Thyroid gland (tissue), 4 donors: ENCODE data around the gene CTRL.

Source experiments
- POLR2A ChIP-seq, 2 donors: fragments of 450-650 bp; IDR thresholded peaks; one replicate each; pipeline ENCODE4 v1.6.1; 2017; ENCODE audit warnings: antibody characterized with exemption in 2 of 2, mild to moderate bottlenecking in 2 of 2, moderate library complexity in 1 of 2
- TF ChIP-seq, protein P1 (sequence below), 6 experiments: fragments of 200-600 bp in 3 of 6; fragments of 450-650 bp in 3 of 6; sonication (generic) in 3 of 6; IDR thresholded peaks; one replicate each; pipeline ENCODE4 v1.5.1; 2016 to 2019; ENCODE audit warnings: antibody characterized with exemption in 6 of 6, mild to moderate bottlenecking in 2 of 6, inconsistent platforms in 1 of 6, moderate library complexity in 1 of 6

DNA sequence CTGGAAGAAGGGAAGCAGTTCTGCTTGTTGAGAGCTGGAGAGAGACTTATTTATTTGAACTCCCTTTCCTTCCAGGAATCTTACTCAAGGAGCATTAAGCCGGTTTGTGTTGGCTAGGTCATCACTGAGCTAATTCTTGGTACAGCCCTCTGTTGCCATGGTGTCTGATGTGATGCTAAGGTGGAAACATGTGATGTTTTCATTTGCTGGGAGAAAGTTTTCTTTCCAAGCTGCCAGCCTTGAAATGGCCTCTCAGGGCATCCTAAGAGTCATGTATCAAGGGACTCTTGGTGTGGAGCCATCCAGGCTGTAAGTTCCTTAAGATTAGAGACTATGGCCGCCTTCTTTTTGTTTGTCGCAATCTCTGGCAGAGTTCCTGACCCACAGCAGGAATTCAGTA, 34.4 kb downstream of the CTRL start:
- TF ChIP-seq, protein P1, sequence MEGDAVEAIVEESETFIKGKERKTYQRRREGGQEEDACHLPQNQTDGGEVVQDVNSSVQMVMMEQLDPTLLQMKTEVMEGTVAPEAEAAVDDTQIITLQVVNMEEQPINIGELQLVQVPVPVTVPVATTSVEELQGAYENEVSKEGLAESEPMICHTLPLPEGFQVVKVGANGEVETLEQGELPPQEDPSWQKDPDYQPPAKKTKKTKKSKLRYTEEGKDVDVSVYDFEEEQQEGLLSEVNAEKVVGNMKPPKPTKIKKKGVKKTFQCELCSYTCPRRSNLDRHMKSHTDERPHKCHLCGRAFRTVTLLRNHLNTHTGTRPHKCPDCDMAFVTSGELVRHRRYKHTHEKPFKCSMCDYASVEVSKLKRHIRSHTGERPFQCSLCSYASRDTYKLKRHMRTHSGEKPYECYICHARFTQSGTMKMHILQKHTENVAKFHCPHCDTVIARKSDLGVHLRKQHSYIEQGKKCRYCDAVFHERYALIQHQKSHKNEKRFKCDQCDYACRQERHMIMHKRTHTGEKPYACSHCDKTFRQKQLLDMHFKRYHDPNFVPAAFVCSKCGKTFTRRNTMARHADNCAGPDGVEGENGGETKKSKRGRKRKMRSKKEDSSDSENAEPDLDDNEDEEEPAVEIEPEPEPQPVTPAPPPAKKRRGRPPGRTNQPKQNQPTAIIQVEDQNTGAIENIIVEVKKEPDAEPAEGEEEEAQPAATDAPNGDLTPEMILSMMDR (IDR thresholded peaks at IDR 0.05) = no peak
- TF ChIP-seq POLR2A (IDR thresholded peaks at IDR 0.05) = no peak
